HG02981 (cell line): ENCODE data around the gene CNPPD1.

Experiments used
- ATAC-seq: cut with Tn5 transposase; IDR thresholded peaks from one replicate; pipeline ENCODE4 v1.9.1; 2021; ENCODE audit warnings: mild to moderate bottlenecking, moderate library complexity; ENCODE audit not compliant: unreplicated experiment

Gene CNPPD1

GRCh38 chr2:219163156-219163555, 13.6 kb downstream of the CNPPD1 start:
- no peak for ATAC-seq

GRCh38 chr2:219161097-219161496, 15.6 kb downstream of the CNPPD1 start:
- ATAC-seq: no peak

DNA sequence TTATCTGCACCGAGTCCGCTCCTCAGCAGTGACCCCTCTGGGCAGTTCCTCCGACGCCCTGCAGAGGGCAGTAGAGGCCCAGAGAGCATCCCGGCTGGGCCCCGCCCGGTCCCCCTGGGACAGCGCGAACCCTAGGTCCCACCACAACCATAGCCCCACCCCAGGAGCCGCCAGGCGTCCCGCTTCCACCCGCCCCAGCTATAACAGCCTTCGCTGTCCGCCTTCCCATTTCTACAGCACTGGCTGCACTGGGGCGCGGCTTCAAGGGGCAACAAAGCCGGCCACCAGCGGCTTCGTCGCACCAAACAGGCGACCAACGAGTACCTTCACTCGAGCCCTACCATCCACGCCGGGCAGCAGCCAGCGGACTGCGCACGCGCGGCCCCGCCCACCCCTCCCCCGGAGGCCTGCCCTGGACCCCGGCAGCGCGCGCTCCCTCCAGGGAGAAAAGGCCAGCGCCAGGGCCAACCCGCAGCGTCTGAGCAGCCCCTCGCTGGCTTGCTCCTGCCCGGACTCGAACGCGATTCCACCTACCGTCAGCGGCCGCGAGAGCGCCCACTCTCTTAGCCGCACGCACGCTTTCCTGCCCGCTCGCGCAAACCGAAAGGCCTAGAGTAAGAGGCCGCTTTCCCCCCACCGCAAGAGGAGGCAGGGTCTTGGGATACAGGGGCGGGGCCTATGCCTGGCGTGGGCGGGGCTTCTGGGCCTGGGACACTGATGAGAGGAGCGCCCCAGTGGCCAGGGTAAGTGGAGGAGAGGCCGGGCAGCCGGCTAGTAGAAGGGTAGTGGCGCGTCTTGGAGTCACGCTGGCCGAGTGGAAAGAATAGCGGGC, 16.3 kb downstream of the CNPPD1 start, which contains the start of gene NHEJ1:
TSS of gene NHEJ1 (minus strand) at position 630 of the 832 bp plus-strand sequence. CDS start 2,453 bp downstream, outside the sequence.
- ATAC-seq: peak; percentile 81

- peak; percentile 2 for ATAC-seq
These were observed 16.9 kb downstream of the CNPPD1 start for GRCh38 chr2:219159771-219160185.

- ATAC-seq: no peak
These were observed 18.1 kb downstream of the CNPPD1 start for GRCh38 chr2:219158586-219158985.

DNA sequence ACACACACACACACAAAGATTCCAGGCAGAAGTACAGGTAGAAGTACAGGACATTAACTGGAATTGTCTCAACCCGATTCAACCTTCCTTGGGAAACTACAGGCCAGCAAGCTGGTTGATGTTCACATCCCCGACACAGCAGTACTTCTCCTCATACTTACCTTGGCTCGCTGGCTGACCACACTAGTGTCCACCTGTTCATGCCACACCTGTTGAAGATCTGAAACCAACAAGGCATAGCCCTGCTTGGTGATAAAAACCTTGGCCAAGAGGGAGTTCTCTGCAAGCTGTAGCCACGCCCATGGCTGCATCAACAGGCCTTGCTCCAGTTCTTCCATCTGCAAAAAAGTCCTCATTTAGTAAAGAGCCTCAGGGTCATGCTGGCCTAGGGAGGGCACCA, 18.7 kb downstream of the CNPPD1 start:
- no peak for ATAC-seq

- no peak for ATAC-seq
These were observed 19.3 kb downstream of the CNPPD1 start for GRCh38 chr2:219157396-219157795.

DNA sequence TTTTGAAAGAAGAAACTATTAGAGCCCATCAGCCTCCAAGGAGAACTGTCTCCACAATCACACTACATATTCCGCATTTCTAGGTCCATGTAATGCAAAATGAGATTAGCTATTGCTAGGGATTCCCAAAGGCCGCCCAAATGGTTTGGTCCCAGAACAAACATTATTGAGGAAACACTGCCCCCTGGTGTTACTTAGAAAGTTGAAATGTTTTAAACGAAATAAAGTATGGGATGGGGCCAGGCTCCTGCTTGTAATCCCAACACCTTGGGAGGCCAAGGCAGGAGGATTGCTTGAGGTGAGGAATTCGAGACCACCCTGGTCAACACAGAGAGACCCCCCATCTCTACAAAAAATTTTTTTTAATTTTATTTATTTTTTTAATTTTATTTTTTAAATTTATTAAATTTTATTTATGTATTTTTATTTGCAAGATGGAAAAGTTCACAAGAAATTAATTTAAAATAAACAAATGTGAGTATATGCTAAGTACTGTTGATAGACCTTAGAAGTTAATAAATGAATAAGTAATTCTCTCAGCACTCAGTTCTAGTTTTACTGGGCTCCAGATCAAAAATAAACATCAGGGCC, 21.6 kb downstream of the CNPPD1 start:
- no peak for ATAC-seq

GRCh38 chr2:219149667-219150066, 27.1 kb downstream of the CNPPD1 start:
- ATAC-seq: no peak

- no peak for ATAC-seq
These were observed 34.4 kb downstream of the CNPPD1 start for GRCh38 chr2:219142329-219142728.

GRCh38 chr2:219140722-219141121, 36.0 kb downstream of the CNPPD1 start:
- ATAC-seq: no peak

GRCh38 chr2:219133976-219134375, 42.7 kb downstream of the CNPPD1 start:
- ATAC-seq: no peak

GRCh38 chr2:219131744-219132143, 45.0 kb downstream of the CNPPD1 start:
- no peak for ATAC-seq

GRCh38 chr2:219131327-219131726, 45.4 kb downstream of the CNPPD1 start:
- ATAC-seq: no peak

DNA sequence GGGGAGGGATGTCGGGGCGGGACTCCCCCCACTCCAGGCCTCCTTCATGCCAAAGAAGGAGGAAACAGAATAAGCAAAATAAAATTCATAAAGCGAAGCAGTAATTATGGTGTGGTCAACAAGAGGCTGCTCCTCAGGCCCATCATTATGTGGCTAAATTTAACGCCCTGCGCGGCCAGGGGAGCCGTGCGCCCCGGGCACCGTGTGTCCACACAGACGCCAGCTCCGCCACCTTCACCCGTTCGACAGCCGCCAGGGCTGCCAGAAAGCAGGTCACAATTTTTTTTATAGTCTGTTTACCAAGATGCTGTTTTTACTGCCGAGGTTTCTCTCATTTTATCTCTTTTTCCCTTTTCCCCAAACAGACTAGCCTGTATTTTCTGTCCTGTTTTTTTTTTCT, 47.1 kb downstream of the CNPPD1 start:
- ATAC-seq: no peak

- ATAC-seq: no peak
These were observed 48.3 kb downstream of the CNPPD1 start for GRCh38 chr2:219128396-219128795.

- ATAC-seq: no peak
These were observed 49.6 kb downstream of the CNPPD1 start for GRCh38 chr2:219127037-219127635.

- no peak for ATAC-seq
These were observed 50.2 kb downstream of the CNPPD1 start for GRCh38 chr2:219126555-219126954.

DNA sequence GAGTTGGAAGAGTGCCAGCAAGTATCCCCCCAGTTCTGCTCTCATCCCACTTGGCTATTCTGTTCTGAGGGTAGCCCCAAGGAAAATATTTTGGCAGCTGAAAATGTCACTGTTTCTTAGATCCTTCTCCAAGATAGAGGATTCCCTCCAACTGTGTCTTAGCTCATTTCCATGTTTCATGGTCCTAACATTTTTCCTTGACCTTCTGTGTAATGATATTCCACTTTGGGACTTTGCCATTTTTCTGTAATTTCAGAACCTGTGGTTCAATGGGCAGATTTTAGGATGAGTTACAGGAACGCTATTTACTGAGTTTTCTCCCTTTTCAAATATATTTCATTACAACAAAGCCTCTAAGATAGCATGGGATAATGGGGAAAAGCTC, 50.8 kb downstream of the CNPPD1 start:
- ATAC-seq: no peak

DNA sequence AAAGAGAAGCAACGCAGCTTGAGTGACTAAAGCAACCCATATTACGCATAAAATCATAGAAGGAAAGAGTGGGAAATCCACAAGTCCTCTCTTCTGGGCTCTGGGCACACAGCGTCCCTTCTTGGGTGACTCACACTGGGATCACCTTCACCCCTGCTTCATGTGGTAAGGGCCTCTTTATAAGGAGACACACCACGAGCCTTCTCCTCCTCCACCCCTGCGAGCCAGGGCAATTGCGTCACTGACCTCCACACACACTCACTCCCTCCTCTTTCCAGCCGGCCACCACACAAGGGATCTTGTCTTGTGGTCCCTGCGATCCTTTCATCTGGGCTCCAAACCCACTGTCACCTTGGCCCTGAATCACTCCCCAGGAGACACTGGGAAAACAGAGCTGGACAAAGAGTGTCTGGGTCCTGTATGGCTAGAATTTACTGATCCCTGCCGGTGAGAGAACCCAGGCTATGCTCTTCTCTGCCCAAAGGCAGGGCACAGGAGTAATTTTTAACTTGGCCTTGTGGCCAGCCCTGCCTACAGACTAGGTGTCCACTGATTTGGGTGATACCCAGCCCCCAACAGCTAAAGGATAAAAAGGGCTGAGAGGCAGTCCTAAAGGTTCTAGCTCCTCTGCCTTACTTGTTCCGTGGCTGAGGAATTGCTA, 51.4 kb downstream of the CNPPD1 start:
- no peak for ATAC-seq

- no peak for ATAC-seq
These were observed 52.2 kb downstream of the CNPPD1 start for GRCh38 chr2:219124381-219125110.
